Stimulated activated CD8-positive, alpha-beta memory T cell treated with anti-CD3 and anti-CD28 coated beads, Interleukin-15, amount 100 ng/mL, for 1 hour (primary cell): Measurements from ENCODE around the gene IRX4.

Experiments used
- DNase-seq: peaks from one replicate; pipeline ENCODE4 v3.0.0-alpha.2; 2020; ENCODE audit warnings: low read depth

IRX4 gene

DNA sequence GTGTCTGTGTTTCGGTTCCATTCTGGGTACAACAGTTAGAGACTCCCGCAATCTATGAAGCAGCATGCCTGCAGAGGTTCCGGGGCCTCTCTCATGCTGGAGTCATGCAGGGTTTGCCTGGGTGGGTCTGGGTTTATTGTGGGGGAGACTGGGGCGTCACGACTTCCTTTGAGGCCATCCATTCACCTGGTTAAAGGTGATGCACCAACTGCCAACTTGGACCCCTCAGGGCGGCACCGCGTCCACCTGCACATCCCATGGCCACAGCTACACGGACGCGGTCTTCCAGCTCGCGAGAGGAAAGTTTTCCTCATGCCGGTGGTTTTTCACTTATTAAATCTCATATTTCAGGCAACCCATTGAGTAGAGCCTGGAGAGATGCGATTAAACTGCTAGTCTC lies 30.9 kb upstream of the IRX4 start:
- DNase-seq: no peak

DNA sequence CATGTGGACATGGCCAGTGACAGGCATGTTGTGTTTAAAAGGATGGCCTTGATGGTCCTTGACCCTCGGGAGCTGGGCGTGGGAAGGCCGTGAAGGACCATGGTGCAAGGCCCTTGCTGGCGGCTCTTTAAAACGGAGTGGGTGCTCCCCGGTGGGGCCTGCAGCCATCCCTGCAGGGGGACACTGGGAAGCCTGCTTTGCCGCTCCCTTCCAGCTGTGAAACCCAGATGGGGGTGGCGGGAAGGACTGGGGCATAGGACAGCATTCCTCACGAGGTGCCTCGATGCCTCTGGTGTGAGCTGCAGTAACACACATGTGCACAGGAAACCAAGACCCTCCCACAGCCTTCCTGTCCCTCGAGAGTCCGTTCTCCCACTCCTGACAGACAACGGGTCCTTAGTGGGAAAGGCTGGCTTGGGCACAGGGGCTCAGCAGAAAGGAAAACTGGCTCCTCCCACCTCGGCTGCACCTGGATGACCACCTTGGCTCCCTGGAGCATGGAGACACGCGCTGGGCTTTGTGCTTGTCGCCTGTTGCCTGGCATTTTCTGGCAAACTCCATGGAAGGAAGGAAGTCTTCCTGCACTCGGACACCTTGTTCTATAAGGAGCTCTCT lies 30.3 kb upstream of the IRX4 start:
- no peak for DNase-seq

DNA sequence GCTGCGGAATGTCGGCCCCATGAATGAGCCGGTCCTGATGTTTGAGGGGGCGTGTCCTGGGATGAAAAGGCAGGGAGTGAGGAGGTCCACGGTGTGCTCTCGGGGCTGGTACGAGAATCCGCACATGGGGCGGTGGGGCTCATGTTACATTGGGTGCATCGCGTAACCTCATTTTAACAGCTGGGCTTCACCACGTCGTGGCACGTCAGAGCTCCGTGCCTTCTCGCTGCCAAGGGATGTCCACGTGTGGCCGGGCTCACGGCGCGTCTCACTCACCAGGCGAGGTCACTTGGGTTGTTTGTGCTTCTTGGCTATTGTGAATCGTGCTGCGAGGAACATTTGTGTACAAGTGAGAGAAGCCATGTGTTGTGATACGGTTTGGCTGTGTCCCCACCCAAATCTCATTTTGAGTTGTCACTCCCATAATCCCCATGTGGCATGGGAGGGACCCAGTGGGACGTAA lies 29.1 kb upstream of the IRX4 start:
- DNase-seq: no peak

DNA sequence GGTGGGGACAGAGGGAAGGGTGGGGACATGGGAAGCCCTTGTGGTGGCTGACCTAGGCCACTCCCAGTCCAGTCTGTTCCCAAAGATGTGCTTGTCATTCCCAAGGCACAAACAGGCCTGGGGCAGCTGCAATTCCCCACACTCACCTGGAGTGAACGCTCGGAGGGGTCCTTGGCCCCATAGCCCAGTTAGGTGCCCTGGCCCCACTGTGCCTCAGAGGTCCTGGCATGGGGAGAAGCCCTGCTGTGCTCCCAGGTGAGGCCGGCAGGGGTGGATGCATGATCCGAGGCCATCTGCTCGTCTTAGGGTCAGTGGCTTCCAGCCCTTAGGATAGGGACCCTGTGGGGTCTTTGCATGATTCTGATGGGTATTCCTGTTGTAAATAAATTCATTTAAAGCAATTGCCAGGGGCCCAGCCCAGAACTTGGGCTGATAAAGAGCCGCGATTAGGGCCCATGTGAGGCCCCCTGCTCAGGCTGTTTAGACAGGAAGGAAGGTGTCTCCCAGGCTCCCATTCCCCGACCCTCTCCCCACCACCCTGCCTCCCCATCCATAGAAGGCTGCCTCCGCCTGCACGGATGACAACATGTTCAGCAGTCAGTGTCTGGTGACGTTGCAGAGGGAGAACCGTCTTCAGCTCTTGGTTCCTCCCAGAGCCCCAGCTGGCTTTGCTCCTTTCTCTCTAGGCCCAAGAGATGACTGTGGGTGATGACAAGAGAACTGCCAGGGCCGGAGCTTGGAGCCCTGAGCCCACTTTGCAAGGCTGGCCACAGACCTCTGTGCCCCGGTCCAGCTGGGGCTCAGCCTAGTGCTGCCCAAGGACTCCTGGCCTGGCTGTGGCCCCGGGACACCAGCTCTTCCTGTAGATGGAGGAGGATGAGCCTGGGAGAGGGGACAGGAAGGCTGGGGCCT lies 28.4 kb upstream of the IRX4 start:
- DNase-seq: no peak

DNA sequence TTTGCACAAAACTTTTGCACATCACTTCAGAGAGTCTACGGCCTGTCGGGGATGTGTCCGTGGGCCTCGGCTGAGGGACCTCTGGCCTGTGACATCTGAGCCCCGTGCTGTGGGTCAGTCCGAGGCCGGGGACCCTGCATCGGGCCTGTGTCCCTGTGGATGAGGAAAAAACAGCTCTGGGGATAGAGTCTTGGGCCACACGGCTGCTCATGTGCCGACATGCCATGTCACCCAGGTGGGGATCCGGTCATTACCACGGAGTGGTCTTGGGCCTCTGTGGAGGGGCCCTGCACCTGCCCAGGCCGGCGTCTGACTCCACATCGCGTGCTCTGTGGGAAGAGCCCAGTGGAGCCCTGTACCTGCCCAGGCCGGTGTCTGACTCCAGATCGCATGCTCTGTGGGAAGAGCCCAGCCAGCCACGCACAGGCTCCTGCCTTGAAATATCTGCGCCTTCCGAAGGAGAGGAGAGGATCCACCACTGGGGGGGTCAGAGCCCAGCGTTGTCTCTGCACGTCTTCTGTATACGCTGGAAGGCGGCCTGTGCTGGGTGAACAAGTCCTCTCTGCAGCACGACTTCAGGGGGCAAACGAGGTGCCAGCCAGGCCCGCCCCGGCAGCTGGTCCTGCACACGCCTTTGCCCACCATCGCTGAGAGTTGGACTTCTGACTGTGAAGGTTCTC lies 27.5 kb upstream of the IRX4 start:
- DNase-seq: no peak

DNA sequence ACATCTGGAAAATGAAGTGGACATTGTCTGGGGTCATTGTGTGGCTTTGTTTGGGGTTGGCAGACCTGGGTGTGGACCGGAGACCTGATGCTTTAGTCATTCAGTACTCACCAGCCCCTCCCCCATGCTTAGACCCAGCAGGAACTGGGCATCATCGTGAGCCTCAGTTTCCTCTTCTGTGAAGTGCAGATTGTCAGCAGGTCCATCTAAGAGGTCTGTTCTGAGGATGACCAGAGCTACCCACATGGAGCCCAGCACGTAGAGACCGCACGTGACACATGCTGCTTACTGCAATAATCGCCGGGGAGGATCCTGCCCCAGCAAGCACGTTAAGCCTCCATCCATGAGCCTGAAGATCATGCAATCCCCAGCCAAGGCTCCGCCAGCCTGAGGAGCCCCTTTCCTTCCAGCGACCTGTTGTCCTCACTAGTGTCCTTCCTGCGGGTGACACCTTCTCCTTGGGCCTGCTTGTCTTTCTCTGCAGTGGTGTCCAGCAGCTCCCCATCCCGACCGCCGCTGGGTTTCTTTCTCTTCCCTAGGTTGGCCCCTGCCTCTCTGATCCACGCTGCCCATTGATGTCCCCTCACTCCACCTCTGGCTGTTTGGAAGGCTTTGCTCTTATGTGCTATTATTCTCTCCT lies 26.7 kb upstream of the IRX4 start:
- no peak for DNase-seq

DNA sequence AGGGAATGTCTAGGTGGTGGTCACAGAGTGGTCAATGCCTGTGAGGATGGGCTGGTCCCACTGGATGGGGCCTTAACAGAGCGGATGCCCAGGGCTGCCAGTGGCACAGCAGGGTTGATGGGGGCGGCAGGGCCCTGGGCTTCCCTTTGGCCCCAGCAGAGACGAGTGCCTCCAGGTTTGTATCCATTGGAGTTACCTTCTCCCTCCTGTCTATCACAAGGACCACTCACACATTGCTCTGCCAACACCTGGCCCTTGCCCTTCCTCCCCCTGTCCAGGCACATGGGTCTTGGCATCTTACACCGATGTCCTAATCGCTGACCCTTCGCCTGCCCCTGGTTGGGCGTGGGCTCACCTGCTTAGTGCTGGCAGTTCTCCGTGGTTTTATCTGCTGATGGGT lies 26.2 kb upstream of the IRX4 start:
- no peak for DNase-seq

DNA sequence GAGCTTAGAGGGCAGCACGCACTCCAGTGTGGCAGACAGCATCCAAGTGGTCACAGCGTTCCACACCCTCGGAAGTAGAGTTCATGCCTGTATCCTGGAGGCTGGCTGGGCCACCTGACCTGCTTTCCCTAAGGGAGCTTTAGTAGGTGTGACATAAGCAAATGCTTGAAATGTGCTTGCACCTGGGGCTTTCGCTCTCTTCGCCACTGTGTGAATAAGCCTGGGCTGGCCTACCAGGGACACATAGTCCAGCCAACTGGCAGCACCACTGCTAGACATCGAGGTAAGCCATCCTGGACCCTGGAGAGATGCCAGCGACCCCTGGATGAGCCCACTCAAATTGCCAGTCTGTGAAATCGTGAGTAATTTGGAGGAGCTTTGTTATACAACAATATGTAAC lies 24.9 kb upstream of the IRX4 start:
- no peak for DNase-seq

DNA sequence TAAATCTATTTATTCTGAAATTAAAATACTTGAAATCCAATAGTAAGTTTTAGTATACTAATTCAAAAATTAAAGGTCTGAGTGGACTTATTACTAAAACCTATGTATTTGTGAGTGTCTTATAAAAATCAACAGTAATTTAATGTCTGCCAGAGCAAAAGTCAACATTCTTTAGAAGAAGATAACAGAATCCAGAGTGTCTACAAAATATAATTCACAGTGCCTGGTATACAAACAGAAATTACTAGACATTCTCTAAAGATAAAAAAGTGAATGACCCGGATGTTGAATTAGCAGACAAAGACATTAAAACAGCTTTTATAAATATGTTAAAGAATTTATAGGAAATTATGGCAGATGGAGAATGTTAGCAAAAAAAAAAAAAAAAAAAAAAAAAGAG lies 22.4 kb upstream of the IRX4 start:
- DNase-seq: no peak

DNA sequence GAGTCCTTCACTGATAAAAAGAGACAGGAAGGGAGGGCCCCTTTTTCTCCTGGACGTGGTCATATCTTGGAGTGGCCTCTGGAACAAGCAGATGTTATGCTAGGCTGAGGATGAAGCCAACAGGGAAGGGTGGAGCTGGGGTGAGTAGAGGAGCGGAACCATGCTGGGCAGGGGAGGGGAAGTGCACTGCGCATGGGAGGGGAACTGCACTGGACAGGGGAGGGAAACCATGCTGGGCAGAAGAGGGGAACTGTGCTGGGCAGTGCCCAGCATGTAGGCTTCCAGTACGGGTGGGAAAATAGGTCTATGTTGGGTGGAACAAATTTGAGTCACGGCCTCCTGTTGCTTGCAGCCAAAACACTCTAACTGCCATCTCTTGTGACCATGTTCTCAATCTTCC lies 19.3 kb upstream of the IRX4 start:
- no peak for DNase-seq

DNA sequence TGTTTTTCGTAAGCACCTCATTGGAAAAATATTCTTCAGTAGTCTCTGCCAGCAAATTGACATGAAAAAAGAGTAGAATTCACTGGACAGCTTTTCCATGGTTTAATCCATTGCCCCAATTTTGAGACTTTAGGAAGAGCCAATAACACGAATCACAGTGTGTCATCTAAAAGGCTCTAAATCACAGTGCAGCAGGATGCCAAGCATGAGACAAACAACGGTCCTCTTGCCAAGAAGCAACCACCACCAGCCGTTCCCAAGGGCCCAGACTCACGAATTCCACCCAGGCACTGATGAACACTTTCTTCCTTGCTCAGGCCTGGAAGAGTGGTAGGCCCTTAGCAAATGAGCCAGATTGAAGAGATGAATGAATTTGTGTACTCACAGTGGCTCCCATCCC lies 18.3 kb upstream of the IRX4 start:
- DNase-seq: no peak

DNA sequence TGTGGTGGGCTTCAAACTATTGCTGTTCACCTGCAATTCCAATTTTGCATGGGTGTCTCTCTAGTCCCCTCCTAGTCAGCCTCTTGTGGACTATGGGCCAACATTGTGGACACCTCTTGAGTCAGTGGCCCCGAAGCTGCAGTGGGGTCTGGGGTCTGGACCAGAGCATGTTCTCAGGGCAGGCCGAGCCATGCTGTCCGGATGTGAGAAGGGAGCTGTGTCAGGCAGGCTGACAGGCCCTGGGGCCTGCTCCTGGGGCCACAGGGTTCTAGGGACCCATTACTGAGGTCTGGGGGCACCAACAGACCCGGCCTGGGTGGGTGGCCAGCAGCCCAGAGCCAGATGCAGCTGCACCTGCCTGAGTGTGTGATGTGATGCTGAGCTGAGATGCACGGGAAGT lies 16.5 kb upstream of the IRX4 start:
- no peak for DNase-seq

DNA sequence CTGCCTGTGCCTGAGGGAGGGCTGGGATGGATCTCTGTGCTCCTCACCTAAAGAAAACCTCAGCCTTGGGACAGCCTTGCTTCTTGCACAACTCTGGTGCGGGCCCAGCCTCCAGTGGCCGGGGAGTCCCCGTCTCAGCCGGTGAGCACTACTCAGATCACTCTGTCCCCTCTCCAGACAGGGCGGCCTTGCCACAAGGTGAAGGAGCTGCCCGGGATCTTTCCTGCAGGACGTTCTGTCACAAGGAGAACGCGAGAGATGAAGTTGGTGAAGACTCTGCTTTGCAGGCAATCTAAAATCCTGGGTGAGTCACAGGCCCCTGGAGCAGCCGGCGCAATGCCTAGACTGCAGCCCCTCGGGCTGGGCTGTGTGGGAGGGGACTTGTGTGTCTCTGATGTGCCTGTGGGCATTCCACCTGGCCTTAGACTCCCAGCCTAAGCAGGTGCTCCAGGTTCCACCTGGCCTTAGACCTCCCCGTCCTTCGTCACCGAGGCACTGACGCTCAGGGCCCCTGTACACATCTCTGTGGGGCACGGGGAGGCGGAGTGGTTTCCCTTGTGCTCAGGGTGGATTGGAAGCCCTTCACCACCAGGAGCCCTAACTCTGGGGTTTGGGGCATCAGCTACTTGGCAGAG lies 15.2 kb upstream of the IRX4 start:
- no peak for DNase-seq

DNA sequence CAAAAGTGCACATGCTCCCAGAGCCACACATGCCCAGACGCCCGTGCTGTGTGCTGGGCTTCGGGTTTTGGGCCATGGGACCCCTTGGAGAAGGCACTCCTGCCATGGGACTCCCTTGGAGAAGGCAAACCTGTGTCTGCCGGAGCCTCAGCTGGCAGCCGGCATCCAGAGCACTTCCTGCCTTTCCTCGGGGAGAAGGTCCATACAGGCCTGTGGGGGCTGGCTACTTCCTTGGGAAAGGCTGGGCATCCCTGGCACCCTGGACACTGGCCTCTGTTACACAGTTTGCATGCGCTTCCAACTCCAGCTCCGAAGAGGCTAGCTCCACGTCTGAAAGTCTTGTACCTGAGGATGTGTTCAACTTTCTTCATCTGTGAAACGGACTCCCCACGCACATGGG lies 14.7 kb upstream of the IRX4 start:
- DNase-seq: no peak

DNA sequence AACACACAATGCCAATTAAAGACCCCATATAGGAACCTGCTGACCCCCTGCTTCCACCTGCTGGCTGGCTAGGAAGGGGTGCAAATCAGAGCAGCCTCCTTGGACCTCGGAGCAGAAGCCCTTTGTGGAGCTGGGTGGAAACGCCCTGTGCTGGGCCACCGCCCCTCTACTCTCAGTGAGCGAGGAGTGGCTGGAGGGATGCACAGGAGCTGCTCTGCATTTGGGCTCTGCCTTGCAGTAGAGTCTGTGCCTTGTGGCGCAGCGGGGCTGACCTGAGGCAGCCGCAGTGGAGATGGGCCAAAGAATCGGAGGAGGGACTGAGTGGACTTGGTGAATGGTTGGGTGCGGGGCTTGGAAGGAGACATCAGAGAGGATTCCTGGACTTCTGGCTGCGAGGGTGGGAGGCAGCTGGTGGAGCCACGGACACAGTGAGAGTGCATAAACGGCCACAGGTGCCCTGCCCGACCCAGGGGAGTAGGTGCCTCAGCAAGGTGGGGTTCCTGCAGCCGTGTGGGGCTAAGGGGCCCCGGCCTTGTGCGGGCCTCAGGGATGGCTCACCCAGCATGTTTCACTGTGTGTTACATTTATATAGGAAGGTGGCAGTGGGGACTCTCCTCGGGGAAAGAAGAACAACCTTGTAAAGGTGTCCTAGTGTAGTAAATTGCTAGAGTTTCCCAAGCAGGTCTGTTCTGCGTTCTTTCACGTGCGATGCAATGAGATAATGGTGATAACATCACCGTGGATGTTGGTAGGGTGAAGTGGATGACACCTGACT lies 14.1 kb upstream of the IRX4 start:
- no peak for DNase-seq

DNA sequence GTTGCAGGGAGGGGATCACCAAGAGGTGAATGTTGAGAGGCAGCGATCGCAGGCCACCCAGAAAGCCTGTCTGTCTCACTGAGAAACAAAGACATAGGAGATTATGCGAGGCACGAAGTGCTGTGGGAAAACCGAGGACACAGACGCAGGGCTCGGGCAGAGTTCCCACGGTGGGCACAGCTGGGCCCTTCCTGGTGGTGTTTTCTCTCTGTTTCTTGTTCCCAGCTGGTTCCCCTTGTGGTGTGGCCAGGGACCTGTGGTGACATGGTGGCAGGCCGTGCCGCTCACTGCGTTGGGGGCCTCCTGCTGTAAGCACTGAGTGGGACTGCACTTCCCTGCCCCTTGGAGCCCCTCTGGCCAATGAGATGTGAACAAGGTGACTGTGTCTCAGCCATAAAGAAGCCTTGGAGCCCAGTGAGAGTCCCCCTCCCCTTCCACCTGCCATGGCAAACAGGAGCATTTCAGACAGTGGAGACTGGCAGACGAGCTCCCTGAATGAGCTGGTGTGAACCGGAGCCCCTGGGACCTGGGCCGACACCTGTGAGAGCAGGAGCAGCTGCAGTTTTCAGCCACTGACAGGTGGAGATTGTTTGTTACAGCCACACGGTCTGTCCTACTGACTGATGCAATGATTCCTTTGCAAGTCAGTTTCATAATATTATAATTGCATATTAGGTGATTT lies 13.2 kb upstream of the IRX4 start:
- no peak for DNase-seq

DNA sequence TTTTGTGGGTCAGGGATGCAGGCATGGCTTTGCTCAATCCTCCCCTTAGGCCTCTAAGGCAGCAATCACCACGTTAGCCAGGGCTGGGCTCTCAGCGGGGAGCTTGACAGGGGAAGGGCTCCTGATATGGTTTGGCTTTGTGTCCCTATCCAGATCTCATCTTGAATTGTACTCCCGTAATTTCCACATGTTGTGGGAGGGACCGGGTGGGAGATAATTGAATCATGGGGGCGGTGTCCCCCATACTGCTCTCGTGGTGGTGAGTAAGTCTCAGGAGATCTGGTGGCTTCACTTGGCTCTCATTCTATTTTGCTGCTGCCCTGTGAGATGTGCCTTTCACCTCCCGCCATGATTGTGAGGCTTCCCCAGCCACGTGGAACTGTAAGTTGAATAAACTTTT lies 11.5 kb upstream of the IRX4 start:
- DNase-seq: no peak

DNA sequence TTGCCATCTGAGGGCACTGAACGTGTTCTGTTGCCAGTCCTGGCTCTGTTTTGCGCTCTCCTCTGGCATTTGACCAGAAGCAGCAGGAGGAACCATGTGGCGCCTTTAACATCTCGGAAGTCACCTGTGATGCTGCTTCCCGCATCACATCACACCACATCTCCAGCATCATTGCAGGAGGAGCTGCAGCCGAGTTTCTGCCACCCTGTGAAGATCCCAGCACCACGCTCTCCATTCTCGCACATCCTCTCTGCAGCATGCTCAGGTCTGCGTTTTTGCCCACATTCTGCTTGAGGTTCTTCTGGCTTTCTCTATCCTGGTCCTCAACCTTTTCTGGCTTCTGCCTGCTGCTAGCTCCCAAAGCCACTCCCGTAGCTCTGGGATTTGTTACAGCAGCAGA lies 11.0 kb upstream of the IRX4 start:
- DNase-seq: no peak

DNA sequence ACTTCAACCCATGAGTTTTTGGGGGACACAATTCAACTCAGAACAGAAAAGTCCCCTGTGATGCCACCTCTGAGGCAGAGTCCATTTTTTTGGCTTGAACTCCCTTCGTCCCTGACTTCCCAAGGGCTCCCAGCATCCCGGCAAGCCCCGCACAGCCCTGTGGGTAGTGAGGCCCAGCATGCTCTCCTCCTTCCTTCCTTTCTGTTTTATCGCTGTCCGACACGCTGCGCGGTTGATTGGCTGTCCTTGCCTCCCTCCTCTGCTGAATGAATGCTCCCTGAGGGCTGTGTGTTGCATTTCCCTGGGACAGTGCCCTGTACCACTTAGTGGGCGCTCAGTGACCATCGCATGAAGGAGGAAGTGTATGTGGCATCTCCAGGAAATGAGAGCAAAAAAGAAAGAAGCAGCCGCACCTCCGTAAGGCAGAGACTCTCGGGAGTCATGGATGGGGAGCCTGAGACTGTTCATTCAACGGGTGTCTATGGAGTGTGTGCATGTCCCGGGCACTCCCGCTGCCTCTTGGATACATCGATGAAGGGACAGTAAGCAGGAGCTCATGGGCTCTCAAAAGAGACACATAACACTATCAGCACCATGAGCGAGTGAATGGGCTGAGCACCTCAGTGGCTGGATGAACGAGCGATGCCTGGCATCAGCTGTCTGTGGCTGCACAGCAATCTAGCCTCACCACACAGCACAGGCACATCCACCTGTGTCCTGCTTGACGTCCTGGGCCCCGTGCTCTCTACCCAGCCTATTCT lies 10.1 kb upstream of the IRX4 start:
- DNase-seq: no peak

DNA sequence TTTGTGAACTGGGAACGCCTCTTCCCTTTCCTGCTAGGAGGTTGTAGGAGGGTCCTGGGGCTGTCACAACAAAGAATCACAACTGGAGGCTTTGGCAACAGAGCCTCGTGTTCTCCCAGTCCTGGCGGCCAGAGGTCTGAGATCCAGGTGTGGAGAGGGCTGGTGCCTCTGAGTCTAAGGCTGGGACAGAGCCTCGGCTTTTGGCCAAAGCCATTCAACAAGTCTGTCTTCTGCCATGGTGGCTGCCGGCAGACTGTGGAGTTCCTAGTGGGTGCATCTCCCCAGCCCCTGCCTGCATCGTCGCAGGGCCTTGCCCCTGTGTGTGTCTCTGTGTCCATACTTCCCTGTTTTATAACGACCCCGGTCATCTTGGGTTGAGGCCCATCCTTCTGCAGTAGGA lies 9.5 kb upstream of the IRX4 start:
- DNase-seq: no peak
